Gastrocnemius medialis (tissue), 4 donors: ENCODE data around the gene MAN1A2.
A peak's percentile ranks its signal among the peaks of the same experiment; 100 is the strongest.
"Not testable (repeated sequence)": the region's sequence is repeated elsewhere in the genome, so short reads cannot be mapped to it uniquely, and the experiment has no call there.

Source experiments
- POLR2A ChIP-seq, 2 donors: fragments of 450-650 bp; IDR thresholded peaks; one replicate each; pipeline ENCODE4 v1.6.1; 2017; ENCODE audit warnings: antibody characterized with exemption in 2 of 2, mild to moderate bottlenecking in 2 of 2, moderate library complexity in 2 of 2
- TF ChIP-seq, protein P1 (sequence below), 5 experiments: fragments of 450-650 bp in 3 of 5; fragments of 200-600 bp in 2 of 5; sonication (generic) in 2 of 5; IDR thresholded peaks in 4 of 5; conservative IDR thresholded peaks in 1 of 5; 1 replicate in 4 of 5; 2 replicates in 1 of 5; pipeline ENCODE4 v1.5.1; 2016 to 2019; ENCODE audit warnings: antibody characterized with exemption in 5 of 5, mild to moderate bottlenecking in 3 of 5, moderate library complexity in 3 of 5

DNA sequence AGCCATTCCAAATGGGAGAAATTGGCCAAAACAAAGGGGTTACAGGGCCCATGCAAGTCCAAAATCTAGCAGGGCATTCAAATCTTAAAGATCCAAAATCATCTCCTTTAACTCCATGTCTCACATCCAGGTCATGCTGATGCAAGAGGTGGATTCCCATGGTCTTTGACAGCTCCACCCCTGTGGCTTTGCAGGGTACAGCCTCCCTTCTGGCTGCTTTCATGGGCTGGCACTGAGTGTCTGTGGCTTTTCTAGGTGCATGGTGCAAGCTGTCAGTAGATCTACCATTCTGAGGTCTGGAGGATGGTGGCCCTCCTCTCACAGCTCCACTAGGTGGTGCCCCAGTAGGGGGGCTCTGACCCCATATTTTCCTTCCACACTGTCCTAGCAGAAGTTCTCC lies 191.2 kb downstream of the MAN1A2 start:
- TF ChIP-seq, protein P1, sequence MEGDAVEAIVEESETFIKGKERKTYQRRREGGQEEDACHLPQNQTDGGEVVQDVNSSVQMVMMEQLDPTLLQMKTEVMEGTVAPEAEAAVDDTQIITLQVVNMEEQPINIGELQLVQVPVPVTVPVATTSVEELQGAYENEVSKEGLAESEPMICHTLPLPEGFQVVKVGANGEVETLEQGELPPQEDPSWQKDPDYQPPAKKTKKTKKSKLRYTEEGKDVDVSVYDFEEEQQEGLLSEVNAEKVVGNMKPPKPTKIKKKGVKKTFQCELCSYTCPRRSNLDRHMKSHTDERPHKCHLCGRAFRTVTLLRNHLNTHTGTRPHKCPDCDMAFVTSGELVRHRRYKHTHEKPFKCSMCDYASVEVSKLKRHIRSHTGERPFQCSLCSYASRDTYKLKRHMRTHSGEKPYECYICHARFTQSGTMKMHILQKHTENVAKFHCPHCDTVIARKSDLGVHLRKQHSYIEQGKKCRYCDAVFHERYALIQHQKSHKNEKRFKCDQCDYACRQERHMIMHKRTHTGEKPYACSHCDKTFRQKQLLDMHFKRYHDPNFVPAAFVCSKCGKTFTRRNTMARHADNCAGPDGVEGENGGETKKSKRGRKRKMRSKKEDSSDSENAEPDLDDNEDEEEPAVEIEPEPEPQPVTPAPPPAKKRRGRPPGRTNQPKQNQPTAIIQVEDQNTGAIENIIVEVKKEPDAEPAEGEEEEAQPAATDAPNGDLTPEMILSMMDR (IDR thresholded peaks at IDR 0.05 in 4 of 5, conservative IDR thresholded peaks at IDR 0.05 in 1 of 5): peak in 2 of 5 experiments; percentile 10 to 17
- not testable (repeated sequence) for TF ChIP-seq POLR2A (IDR thresholded peaks at IDR 0.05)
